Measurements from ENCODE around the gene RABGAP1L.

DNA sequence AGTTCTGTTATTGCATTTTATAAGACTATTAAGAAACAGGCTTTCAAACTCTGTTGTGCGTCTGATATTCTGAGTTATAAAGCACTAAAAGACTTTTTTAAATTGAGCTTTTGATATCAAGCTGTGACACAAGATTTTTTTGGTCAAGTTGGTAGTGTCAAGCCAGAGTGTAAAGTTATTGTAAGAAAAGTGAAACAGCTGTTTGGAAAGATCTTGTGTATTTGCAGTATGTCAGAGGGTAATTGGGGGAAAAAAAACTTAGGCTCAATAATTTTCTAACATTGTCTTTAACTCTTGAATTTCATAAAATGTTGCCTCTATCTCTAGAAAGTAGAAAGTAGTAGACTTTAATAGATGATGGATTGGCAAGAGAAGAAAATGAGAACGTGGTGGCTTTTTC, 844.2 kb downstream of the RABGAP1L start:
- TF ChIP-seq CEBPB (IDR thresholded peaks at IDR 0.05; ENCODE audit: low read depth) (no peak), TCF7L2 (IDR thresholded peaks at IDR 0.05; ENCODE audit: borderline replicate concordance, extremely low read depth, insufficient read depth, insufficient read length) (no peak), EZH2 (IDR thresholded peaks at IDR 0.05) (no peak), POLR2A (IDR thresholded peaks at IDR 0.05; ENCODE audit: borderline replicate concordance, extremely low read depth, insufficient read depth, insufficient read length) (no peak), SP1 (IDR thresholded peaks at IDR 0.05; ENCODE audit: low read depth) (no peak)
- TF ChIP-seq, protein P1, sequence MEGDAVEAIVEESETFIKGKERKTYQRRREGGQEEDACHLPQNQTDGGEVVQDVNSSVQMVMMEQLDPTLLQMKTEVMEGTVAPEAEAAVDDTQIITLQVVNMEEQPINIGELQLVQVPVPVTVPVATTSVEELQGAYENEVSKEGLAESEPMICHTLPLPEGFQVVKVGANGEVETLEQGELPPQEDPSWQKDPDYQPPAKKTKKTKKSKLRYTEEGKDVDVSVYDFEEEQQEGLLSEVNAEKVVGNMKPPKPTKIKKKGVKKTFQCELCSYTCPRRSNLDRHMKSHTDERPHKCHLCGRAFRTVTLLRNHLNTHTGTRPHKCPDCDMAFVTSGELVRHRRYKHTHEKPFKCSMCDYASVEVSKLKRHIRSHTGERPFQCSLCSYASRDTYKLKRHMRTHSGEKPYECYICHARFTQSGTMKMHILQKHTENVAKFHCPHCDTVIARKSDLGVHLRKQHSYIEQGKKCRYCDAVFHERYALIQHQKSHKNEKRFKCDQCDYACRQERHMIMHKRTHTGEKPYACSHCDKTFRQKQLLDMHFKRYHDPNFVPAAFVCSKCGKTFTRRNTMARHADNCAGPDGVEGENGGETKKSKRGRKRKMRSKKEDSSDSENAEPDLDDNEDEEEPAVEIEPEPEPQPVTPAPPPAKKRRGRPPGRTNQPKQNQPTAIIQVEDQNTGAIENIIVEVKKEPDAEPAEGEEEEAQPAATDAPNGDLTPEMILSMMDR (IDR thresholded peaks at IDR 0.05 in 2 of 3, conservative IDR thresholded peaks at IDR 0.05 in 1 of 3; ENCODE audit: borderline replicate concordance in 1 of 3, insufficient read depth in 1 of 3, low read depth in 2 of 3, low read length in 2 of 3) = no peak
- TF ChIP-seq, protein P2, sequence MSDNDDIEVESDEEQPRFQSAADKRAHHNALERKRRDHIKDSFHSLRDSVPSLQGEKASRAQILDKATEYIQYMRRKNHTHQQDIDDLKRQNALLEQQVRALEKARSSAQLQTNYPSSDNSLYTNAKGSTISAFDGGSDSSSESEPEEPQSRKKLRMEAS (IDR thresholded peaks at IDR 0.05) = no peak
- TF ChIP-seq, protein P3, sequence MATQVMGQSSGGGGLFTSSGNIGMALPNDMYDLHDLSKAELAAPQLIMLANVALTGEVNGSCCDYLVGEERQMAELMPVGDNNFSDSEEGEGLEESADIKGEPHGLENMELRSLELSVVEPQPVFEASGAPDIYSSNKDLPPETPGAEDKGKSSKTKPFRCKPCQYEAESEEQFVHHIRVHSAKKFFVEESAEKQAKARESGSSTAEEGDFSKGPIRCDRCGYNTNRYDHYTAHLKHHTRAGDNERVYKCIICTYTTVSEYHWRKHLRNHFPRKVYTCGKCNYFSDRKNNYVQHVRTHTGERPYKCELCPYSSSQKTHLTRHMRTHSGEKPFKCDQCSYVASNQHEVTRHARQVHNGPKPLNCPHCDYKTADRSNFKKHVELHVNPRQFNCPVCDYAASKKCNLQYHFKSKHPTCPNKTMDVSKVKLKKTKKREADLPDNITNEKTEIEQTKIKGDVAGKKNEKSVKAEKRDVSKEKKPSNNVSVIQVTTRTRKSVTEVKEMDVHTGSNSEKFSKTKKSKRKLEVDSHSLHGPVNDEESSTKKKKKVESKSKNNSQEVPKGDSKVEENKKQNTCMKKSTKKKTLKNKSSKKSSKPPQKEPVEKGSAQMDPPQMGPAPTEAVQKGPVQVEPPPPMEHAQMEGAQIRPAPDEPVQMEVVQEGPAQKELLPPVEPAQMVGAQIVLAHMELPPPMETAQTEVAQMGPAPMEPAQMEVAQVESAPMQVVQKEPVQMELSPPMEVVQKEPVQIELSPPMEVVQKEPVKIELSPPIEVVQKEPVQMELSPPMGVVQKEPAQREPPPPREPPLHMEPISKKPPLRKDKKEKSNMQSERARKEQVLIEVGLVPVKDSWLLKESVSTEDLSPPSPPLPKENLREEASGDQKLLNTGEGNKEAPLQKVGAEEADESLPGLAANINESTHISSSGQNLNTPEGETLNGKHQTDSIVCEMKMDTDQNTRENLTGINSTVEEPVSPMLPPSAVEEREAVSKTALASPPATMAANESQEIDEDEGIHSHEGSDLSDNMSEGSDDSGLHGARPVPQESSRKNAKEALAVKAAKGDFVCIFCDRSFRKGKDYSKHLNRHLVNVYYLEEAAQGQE (IDR thresholded peaks at IDR 0.05; ENCODE audit: low read depth) = no peak

All from HCT116 (cell line).